T-cell (primary cell): ENCODE data around the gene HES4. TPM values are rescaled to one million over a fixed set of nuclear protein-coding genes. Genes with fewer than 3 reads are reported as not detected.
"Not testable (repeated sequence)": the region's sequence is repeated elsewhere in the genome, so short reads cannot be mapped to it uniquely, and the experiment has no call there.

ENCODE experiments used
- ATAC-seq, 4 experiments: fragments of 200-7000 bp in 3 of 4; fragments of 150-1000 bp in 1 of 4; cut with Tn5 transposase; replicated peaks in 1 of 4; 1 replicate in 3 of 4; 2 replicates in 1 of 4; pipeline ENCODE4 v1.10.0; 2021; ENCODE audit warnings: moderate library complexity in 3 of 4, mild to moderate bottlenecking in 2 of 4, moderate number of reproducible peaks in 1 of 4
- CTCF ChIA-PET, 2 donors: fragments of 300-600 bp; sonication (Branson Sonifier 250); formaldehyde crosslinking; loops; one replicate each; lab custom pipeline; 2022; ENCODE audit warnings: antibody characterized with exemption in 2 of 2; lab: Charles Lee
- POLR2A ChIA-PET, 2 donors: fragments of 300-600 bp; sonication (Branson Sonifier 250); formaldehyde crosslinking; loops; one replicate each; lab custom pipeline; 2022; ENCODE audit warnings: antibody characterized with exemption in 2 of 2; lab: Charles Lee
- DNase-seq, 35 experiments: peaks; one replicate each; pipeline versions ENCODE4 v3.0.0 to v3.0.0-alpha.2; 2013 to 2023
- H3K27ac ChIP-seq: one replicate; pipeline ENCODE4 v1.5.1; 2013; ENCODE audit warnings: low read length
- H3K27me3 ChIP-seq, 2 experiments: replicated peaks in 1 of 2; 1 replicate in 1 of 2; 2 replicates in 1 of 2; pipeline versions ENCODE4 v1.6.1 to v1.7.0; 2013; ENCODE audit warnings: low read length in 1 of 2, mixed read lengths in 1 of 2; ENCODE audit not compliant: control insufficient read depth in 2 of 2, insufficient read depth in 2 of 2; ENCODE audit errors: extremely low read depth in 1 of 2
- H3K36me3 ChIP-seq, 2 donors: 1 replicate in 1 of 2; 2 replicates in 1 of 2; pipeline versions ENCODE4 v1.6.1 to v1.7.0; 2013; ENCODE audit warnings: low read length in 1 of 2; ENCODE audit not compliant: control insufficient read depth in 2 of 2, insufficient read depth in 1 of 2; ENCODE audit errors: extremely low read depth in 1 of 2
- H3K4me1 ChIP-seq, 2 experiments: 1 replicate in 1 of 2; 2 replicates in 1 of 2; pipeline versions ENCODE4 v1.6.1 to v1.7.0; 2013; ENCODE audit warnings: low read length in 2 of 2, mixed read lengths in 1 of 2; ENCODE audit not compliant: insufficient read depth in 2 of 2, control insufficient read depth in 1 of 2; ENCODE audit errors: extremely low read depth in 1 of 2
- H3K4me3 ChIP-seq, 2 donors: 1 replicate in 1 of 2; 2 replicates in 1 of 2; pipeline versions ENCODE4 v1.5.1 to v1.7.0; 2013; ENCODE audit warnings: mild to moderate bottlenecking in 2 of 2, low read length in 1 of 2, moderate library complexity in 1 of 2; ENCODE audit not compliant: control insufficient read depth in 1 of 2; ENCODE audit errors: extremely low read depth in 1 of 2
- H3K9me3 ChIP-seq: 2 replicates; pipeline ENCODE4 v1.7.0; 2013
- H3K27ac Mint-ChIP-seq, 2 donors: one replicate each; pipeline ENCODE4 v1.8.0; 2020 to 2021; ENCODE audit warnings: mild to moderate bottlenecking in 2 of 2, mixed read lengths in 2 of 2
- H3K27me3 Mint-ChIP-seq, 2 donors: one replicate each; pipeline ENCODE4 v1.8.0; 2021 to 2022; ENCODE audit warnings: mixed read lengths in 2 of 2
- H3K36me3 Mint-ChIP-seq: one replicate; pipeline ENCODE4 v1.8.0; 2021; ENCODE audit warnings: mixed read lengths
- H3K4me1 Mint-ChIP-seq, 3 donors: one replicate each; pipeline ENCODE4 v1.8.0; 2020 to 2022; ENCODE audit warnings: mixed read lengths in 3 of 3, mild to moderate bottlenecking in 1 of 3
- H3K4me3 Mint-ChIP-seq, 3 donors: one replicate each; pipeline ENCODE4 v1.8.0; 2020 to 2022; ENCODE audit warnings: mild to moderate bottlenecking in 3 of 3, mixed read lengths in 3 of 3, moderate library complexity in 3 of 3
- H3K9me3 Mint-ChIP-seq, 3 donors: one replicate each; pipeline ENCODE4 v1.8.0; 2020 to 2022; ENCODE audit warnings: mixed read lengths in 3 of 3
- WGBS: methylation state at CpG from one replicate; pipeline ENCODE4 v1.1.5; 2013; ENCODE audit warnings: missing lambda C conversion rate; ENCODE audit not compliant: insufficient coverage; 5-methylcytosine and 5-hydroxymethylcytosine counted together
- total RNA-seq, 35 experiments: library from RNA in 6 of 35; stranded (reverse) in 6 of 35; fragments of 120-200 nt in 1 of 35; gene quantifications; one replicate each; pipeline versions ENCODE4 v1.2.1 to v1.2.4 and lab custom pipeline; 2013 to 2026

HES4 gene
- total RNA-seq, 5 donors from 2014 or later (not counting 1 experiment from before 2014, with no cell fraction given) = 1.5 to 11.9 (median 2.6) TPM

DNA sequence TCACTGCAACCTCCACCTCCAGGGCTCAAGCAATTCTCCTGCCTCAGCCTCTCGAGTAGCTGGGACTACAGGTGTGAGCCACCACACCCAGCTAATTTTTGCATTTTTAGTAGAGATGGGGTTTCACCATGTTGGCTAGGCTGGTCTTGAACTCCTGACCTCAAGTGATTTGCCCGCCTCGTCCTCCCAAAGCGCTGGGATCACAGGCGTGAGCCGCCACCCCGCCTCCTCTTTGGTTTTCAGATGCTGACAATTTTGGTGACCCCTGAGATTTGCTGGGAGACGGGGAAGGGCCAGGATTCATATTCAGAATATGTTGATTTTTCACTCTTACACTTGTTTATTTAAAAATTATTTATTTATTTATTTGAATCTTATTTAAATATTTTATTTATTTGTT, 10.2 kb upstream of the HES4 start:
- H3K36me3 Mint-ChIP-seq, DNase-seq, CTCF ChIA-PET: not testable (repeated sequence)

DNA sequence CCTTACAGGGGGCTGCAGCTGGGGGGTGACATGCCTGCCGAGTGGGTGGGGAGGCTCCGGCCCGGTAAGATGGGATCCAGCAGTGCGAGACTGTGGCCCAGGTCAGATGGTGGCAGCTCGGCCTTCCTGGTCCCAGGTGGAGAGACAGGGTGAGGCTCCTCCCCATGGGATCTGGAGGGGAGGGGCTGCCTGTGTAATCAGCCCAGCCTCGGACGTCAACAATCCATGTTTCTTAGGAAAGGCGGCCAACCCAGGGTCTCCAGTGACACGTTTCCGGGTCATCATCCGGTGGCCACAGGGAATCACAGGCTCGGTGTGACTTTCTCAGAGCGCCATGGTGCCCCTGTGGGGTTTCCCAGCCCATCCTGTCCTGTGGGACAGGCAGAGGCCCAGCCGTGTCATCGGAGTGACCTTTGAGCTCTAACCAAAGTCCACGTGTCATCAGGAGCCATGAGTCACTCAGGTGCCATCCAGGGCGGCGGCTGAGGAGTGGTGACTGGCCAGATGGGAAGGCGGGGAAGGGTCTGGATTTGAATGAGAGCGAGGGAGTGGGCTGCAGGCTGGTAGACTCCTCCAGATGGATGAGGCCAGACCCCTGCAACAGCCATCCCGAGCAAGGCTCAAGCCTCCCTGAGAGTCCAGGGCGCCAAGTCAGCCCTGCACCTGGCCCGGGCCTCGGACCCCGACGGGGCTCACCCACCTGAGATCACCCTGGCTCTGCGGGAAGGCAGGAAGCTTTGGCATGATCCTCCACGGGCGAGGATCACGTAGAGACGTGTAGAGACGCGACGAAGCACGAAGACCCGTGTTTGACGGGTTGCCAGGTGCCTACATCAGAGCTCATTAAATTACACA, 6.6 kb upstream of the HES4 start:
- H3K4me3 Mint-ChIP-seq = no peak overlapping the region
- no peak for ATAC-seq
- H3K36me3 ChIP-seq = no peaks in the 10 kb centered on the region
- H3K9me3 Mint-ChIP-seq = no peaks in the 10 kb centered on the region
- H3K27me3 Mint-ChIP-seq = peaks cover 7 to 37% of the 10 kb centered on the region in 2 donors
- 91% methylated on average over 37 of the region's 37 CpGs for WGBS
- peaks cover 2 to 59% of the 10 kb centered on the region in 2 experiments for H3K27me3 ChIP-seq
- H3K36me3 Mint-ChIP-seq = no peaks in the 10 kb centered on the region
- H3K4me3 ChIP-seq = no peak overlapping the region
- ChIA-PET CTCF (no interaction called here), POLR2A (interaction anchor here in 1 of 2 donors (1.0 kb wide), 1 partner anchor 12 kb away, joined by 3 read pairs; no protein-coding TSS in a partner anchor)
- peaks cover 0 to 20% of the 10 kb centered on the region in 2 experiments for H3K4me1 ChIP-seq
- no peak overlapping the region for H3K27ac Mint-ChIP-seq
- no peak overlapping the region for H3K27ac ChIP-seq
- H3K9me3 ChIP-seq = no peaks in the 10 kb centered on the region
- H3K4me1 Mint-ChIP-seq = peaks cover 11 to 16% (median 11%) of the 10 kb centered on the region in 3 donors
- peak in 1 of 35 experiments; percentile 3 for DNase-seq

More for the DNA sequence above, 10.2 kb upstream of the HES4 start:
- H3K4me3 Mint-ChIP-seq, H3K9me3 ChIP-seq, H3K4me3 ChIP-seq, H3K36me3 ChIP-seq, H3K9me3 Mint-ChIP-seq, POLR2A ChIA-PET, ATAC-seq, H3K27ac ChIP-seq, H3K27ac Mint-ChIP-seq: not testable (repeated sequence)
- H3K4me1 ChIP-seq = peaks cover 9 to 32% of the 10 kb centered on the region in 2 experiments
- Mint-ChIP-seq H3K4me1 (peaks cover 25 to 31% (median 30%) of the 10 kb centered on the region in 3 donors), H3K27me3 (peaks cover 2 to 17% of the 10 kb centered on the region in 2 donors)
- H3K27me3 ChIP-seq = peaks cover 0 to 23% of the 10 kb centered on the region in 2 experiments
- 80% methylated on average over 4 of the region's 8 CpGs for WGBS

DNA sequence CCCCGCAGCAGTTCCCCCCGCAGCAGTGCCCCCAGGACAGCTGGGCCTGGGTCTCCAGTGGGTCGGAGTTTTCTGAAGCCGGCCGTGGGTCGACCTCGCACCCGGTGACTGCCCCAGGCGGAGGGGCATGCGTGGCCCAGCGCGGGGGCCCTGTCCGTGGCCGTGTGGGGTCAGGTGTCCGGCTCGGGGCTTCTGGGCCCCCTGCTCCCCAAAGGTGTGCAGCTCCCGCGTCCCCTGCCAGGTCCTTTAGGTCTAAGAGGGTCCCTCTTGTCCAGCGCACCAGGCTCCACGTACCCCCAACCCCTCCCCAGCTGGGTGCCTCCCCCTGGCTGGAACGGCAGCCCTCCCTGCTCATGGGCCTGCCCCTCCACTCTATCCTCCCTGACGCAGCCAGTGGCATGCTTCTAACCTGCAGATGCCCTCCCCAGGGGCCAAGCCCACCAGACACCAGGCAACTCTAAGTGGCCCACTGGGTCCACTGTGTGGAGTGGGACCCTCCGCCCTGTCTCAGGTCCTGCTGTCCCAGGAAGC, 5.9 kb upstream of the HES4 start:
- ChIA-PET CTCF (no interaction called here), POLR2A (no interaction called here)
- no peak overlapping the region for H3K27ac ChIP-seq
- H3K4me1 ChIP-seq = peaks cover 4 to 27% of the 10 kb centered on the region in 2 experiments
- DNase-seq (no peak), ATAC-seq (no peak)
- peaks cover 2 to 62% of the 10 kb centered on the region in 2 experiments for H3K27me3 ChIP-seq
- WGBS = 93% methylated on average over 21 of the region's 23 CpGs
- Mint-ChIP-seq H3K4me1 (peaks cover 10 to 17% (median 13%) of the 10 kb centered on the region in 3 donors), H3K27me3 (peaks cover 7 to 37% of the 10 kb centered on the region in 2 donors), H3K36me3 (no peaks in the 10 kb centered on the region), H3K9me3 (no peaks in the 10 kb centered on the region), H3K4me3 (no peak overlapping the region), H3K27ac (no peak overlapping the region)
- H3K36me3 ChIP-seq = no peaks in the 10 kb centered on the region
- H3K9me3 ChIP-seq = no peaks in the 10 kb centered on the region
- H3K4me3 ChIP-seq = no peak overlapping the region

DNA sequence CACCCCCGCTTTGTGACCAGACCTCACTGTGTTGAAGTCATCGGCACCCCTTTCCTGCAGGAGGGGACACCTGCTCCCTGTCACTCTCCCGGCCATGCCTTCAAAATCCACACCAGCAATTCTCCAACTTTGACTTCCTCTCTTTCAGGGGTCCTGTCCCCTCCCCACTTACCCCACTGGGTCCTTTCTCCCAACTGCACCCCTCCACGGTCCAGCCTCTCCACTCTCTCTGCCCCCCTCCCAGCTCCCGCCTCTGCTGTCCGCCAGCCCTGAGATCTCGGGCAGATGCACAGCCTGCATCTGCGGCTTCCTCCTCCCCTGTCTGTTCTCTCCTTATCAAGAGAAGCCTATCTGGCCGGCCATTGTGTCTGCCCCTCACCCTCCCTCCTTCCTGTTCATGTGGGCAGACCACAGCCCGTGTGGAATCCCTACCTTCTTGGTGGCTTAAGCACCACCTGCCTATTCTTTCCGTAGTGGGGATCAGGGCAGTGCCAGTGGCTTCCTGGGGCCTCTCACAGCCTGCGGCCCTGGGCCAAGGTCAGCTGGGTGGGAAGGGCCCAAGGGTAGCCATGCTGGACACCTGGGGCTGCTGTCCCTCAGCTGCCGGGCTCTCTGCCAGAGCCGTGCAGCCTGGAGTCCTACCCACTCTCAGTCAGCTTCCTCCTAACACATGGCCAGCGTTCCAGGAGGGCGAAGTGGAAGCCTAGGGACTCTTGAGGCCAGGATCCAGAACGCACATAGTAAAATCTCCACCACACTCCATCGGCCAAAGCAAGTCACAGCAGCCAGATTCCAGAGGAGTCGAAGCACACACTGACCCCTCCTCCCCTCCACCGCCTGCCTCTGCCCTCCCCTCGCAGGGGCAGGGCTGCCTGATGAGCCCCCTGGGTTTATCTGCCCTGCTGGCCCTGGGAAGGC, 5.1 kb upstream of the HES4 start:
- H3K27ac Mint-ChIP-seq = peak overlapping the region in 1 of 2 donors; percentile 59
- H3K4me1 Mint-ChIP-seq = peaks cover 12 to 19% (median 17%) of the 10 kb centered on the region in 3 donors
- WGBS = 15% methylated on average over 17 of the region's 21 CpGs
- H3K4me3 Mint-ChIP-seq = peak overlapping the region in 1 of 3 donors; percentile 63
- peaks cover 7 to 39% of the 10 kb centered on the region in 2 donors for H3K27me3 Mint-ChIP-seq
- Histone ChIP-seq H3K4me3 (no peak overlapping the region), H3K27ac (no peak overlapping the region), H3K4me1 (peaks cover 6 to 35% of the 10 kb centered on the region in 2 experiments), H3K9me3 (no peaks in the 10 kb centered on the region), H3K36me3 (no peaks in the 10 kb centered on the region), H3K27me3 (peaks cover 2 to 68% of the 10 kb centered on the region in 2 experiments)
- H3K9me3 Mint-ChIP-seq = no peaks in the 10 kb centered on the region
- ATAC-seq (no peak), DNase-seq (peak in 2 of 35 experiments; percentile 4 to 52)
- ChIA-PET CTCF (no interaction called here), POLR2A (no interaction called here)
- H3K36me3 Mint-ChIP-seq = no peaks in the 10 kb centered on the region

DNA sequence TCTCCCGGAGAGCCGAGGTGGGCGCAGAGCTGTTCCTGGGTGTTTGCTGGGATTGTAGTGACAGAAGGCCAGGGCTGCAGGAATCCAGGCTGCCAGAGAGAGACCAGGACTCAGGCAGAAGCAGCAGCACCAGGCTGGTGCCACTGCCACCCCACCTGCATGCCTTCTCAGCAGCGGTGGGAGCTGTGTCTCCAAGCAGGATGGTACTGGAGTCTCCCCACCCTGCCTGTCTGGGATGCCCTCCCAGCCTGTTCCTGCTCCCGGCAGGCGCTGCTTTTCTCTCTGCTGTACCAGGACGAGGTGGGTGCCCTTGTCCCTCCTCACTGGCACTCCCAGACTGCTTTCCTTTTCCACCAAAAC, 4.5 kb upstream of the HES4 start:
- no peaks in the 10 kb centered on the region for H3K36me3 Mint-ChIP-seq
- DNase-seq (no peak), ATAC-seq (no peak)
- peaks cover 9 to 40% of the 10 kb centered on the region in 2 experiments for H3K4me1 ChIP-seq
- peaks cover 7 to 39% of the 10 kb centered on the region in 2 donors for H3K27me3 Mint-ChIP-seq
- ChIA-PET CTCF (no interaction called here), POLR2A (no interaction called here)
- no peaks in the 10 kb centered on the region for H3K36me3 ChIP-seq
- H3K9me3 ChIP-seq = no peaks in the 10 kb centered on the region
- H3K4me3 Mint-ChIP-seq = no peak overlapping the region
- 44% methylated on average over 6 of the region's 7 CpGs for WGBS
- peaks cover 12 to 19% (median 17%) of the 10 kb centered on the region in 3 donors for H3K4me1 Mint-ChIP-seq
- H3K9me3 Mint-ChIP-seq = no peaks in the 10 kb centered on the region
- H3K27ac ChIP-seq = no peak overlapping the region
- H3K4me3 ChIP-seq = no peak overlapping the region
- no peak overlapping the region for H3K27ac Mint-ChIP-seq
- peaks cover 2 to 71% of the 10 kb centered on the region in 2 experiments for H3K27me3 ChIP-seq
